ENCODE measurements around the gene TBL3. TPM values are rescaled to one million over a fixed set of nuclear protein-coding genes. Genes with fewer than 3 reads are reported as not detected.

The TBL3 gene
- total RNA-seq, 1 experiment from 2014 or later: 73.4 TPM

DNA sequence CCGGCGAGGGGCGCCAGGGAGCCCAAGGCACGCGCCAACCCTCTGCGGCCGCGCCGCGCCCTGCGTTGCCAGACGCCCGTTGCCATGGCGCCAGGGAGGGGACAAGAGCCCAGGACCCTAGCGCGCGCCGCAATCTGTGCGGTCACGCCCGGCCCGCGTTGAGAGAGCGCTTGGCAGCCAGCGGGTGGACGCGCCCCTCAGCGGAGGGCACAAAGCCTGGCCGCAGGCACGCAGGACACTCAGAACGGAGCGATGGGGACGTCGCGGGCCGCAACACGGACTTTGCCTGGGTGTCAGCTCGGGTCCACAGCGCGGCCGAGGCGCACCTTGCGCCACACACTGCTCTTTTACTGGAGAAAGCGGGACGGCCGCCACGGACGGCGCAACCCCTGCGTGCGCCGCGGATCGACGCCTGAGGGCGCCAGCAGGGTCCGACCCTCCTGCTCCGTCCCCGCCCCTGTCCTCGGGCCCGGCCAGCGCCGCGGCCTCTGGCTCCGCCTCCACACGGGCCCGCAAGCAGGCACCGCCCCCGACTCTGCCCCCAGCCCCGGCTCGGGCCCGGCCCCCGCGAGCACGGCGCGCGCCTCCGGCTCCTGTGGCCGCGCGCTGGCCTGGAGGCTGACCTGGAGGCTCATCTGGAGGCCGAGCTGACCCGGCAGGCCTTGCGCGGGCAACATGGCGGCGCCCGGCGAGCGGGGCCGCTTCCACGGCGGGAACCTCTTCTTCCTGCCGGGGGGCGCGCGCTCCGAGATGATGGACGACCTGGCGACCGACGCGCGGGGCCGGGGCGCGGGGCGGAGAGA is 11.9 kb downstream of the TBL3 start, which contains the start of gene GFER (continued):
- TF ChIP-seq, protein P1, sequence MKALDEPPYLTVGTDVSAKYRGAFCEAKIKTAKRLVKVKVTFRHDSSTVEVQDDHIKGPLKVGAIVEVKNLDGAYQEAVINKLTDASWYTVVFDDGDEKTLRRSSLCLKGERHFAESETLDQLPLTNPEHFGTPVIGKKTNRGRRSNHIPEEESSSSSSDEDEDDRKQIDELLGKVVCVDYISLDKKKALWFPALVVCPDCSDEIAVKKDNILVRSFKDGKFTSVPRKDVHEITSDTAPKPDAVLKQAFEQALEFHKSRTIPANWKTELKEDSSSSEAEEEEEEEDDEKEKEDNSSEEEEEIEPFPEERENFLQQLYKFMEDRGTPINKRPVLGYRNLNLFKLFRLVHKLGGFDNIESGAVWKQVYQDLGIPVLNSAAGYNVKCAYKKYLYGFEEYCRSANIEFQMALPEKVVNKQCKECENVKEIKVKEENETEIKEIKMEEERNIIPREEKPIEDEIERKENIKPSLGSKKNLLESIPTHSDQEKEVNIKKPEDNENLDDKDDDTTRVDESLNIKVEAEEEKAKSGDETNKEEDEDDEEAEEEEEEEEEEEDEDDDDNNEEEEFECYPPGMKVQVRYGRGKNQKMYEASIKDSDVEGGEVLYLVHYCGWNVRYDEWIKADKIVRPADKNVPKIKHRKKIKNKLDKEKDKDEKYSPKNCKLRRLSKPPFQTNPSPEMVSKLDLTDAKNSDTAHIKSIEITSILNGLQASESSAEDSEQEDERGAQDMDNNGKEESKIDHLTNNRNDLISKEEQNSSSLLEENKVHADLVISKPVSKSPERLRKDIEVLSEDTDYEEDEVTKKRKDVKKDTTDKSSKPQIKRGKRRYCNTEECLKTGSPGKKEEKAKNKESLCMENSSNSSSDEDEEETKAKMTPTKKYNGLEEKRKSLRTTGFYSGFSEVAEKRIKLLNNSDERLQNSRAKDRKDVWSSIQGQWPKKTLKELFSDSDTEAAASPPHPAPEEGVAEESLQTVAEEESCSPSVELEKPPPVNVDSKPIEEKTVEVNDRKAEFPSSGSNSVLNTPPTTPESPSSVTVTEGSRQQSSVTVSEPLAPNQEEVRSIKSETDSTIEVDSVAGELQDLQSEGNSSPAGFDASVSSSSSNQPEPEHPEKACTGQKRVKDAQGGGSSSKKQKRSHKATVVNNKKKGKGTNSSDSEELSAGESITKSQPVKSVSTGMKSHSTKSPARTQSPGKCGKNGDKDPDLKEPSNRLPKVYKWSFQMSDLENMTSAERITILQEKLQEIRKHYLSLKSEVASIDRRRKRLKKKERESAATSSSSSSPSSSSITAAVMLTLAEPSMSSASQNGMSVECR (CRISPR knock-in tag; IDR thresholded peaks at IDR 0.05; ENCODE audit: borderline replicate concordance): peak; percentile 45
- TF ChIP-seq, protein P2, sequence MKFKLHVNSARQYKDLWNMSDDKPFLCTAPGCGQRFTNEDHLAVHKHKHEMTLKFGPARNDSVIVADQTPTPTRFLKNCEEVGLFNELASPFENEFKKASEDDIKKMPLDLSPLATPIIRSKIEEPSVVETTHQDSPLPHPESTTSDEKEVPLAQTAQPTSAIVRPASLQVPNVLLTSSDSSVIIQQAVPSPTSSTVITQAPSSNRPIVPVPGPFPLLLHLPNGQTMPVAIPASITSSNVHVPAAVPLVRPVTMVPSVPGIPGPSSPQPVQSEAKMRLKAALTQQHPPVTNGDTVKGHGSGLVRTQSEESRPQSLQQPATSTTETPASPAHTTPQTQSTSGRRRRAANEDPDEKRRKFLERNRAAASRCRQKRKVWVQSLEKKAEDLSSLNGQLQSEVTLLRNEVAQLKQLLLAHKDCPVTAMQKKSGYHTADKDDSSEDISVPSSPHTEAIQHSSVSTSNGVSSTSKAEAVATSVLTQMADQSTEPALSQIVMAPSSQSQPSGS (CRISPR knock-in tag; IDR thresholded peaks at IDR 0.05; ENCODE audit: borderline replicate concordance, low read depth): no peak
- TF ChIP-seq, protein P3, sequence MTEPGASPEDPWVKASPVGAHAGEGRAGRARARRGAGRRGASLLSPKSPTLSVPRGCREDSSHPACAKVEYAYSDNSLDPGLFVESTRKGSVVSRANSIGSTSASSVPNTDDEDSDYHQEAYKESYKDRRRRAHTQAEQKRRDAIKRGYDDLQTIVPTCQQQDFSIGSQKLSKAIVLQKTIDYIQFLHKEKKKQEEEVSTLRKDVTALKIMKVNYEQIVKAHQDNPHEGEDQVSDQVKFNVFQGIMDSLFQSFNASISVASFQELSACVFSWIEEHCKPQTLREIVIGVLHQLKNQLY (CRISPR knock-in tag; IDR thresholded peaks at IDR 0.05): no peak
- TF ChIP-seq, protein P4, sequence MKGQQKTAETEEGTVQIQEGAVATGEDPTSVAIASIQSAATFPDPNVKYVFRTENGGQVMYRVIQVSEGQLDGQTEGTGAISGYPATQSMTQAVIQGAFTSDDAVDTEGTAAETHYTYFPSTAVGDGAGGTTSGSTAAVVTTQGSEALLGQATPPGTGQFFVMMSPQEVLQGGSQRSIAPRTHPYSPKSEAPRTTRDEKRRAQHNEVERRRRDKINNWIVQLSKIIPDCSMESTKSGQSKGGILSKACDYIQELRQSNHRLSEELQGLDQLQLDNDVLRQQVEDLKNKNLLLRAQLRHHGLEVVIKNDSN (CRISPR knock-in tag; IDR thresholded peaks at IDR 0.05): 0 out of 2 replicates have a peak, but pooled peaks have one; percentile 2
- TF ChIP-seq, protein P5, sequence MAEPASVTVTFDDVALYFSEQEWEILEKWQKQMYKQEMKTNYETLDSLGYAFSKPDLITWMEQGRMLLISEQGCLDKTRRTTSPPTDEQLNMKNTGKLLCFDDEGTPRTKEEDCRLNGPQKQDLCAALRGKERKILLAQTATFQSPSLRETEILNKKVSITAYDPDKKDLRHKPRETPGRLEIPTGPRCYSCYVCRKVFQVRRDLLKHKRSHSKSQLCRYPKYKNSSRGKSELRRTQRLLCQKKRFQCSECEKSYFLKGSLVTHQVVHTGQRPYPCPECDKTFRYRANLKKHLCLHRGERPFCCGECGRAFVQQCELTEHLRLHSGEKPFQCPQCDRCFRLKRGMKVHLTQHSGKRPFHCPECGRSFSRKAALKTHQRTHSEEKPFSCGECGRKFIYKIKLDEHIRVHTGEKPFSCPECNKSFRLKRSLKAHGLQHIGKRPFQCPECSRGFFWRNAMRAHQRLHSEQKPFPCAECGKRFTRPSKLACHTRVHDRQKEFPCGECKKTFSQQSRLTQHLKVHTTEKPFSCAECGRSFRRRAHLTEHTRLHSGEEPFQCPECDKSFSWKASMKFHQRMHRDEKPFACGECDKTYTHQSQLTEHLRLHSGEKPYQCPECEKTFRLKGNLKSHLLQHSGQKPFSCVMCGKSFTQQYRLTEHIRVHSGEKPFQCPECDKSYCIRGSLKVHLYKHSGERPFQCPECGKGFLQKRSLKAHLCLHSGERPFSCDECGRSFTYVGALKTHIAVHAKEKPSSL (CRISPR knock-in tag; conservative IDR thresholded peaks at IDR 0.05): no peak
- TF ChIP-seq, protein P6, sequence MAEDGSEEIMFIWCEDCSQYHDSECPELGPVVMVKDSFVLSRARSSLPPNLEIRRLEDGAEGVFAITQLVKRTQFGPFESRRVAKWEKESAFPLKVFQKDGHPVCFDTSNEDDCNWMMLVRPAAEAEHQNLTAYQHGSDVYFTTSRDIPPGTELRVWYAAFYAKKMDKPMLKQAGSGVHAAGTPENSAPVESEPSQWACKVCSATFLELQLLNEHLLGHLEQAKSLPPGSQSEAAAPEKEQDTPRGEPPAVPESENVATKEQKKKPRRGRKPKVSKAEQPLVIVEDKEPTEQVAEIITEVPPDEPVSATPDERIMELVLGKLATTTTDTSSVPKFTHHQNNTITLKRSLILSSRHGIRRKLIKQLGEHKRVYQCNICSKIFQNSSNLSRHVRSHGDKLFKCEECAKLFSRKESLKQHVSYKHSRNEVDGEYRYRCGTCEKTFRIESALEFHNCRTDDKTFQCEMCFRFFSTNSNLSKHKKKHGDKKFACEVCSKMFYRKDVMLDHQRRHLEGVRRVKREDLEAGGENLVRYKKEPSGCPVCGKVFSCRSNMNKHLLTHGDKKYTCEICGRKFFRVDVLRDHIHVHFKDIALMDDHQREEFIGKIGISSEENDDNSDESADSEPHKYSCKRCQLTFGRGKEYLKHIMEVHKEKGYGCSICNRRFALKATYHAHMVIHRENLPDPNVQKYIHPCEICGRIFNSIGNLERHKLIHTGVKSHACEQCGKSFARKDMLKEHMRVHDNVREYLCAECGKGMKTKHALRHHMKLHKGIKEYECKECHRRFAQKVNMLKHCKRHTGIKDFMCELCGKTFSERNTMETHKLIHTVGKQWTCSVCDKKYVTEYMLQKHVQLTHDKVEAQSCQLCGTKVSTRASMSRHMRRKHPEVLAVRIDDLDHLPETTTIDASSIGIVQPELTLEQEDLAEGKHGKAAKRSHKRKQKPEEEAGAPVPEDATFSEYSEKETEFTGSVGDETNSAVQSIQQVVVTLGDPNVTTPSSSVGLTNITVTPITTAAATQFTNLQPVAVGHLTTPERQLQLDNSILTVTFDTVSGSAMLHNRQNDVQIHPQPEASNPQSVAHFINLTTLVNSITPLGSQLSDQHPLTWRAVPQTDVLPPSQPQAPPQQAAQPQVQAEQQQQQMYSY (CRISPR knock-in tag; IDR thresholded peaks at IDR 0.05): no peak
- TF ChIP-seq NR1H2 (CRISPR knock-in tag; IDR thresholded peaks at IDR 0.05): no peak
- 0 out of 2 replicates have a peak, but pooled peaks have one; percentile 5 for TF ChIP-seq NFYB (CRISPR knock-in tag; conservative IDR thresholded peaks at IDR 0.05; ENCODE audit: low read depth)
- TF ChIP-seq, protein P7, sequence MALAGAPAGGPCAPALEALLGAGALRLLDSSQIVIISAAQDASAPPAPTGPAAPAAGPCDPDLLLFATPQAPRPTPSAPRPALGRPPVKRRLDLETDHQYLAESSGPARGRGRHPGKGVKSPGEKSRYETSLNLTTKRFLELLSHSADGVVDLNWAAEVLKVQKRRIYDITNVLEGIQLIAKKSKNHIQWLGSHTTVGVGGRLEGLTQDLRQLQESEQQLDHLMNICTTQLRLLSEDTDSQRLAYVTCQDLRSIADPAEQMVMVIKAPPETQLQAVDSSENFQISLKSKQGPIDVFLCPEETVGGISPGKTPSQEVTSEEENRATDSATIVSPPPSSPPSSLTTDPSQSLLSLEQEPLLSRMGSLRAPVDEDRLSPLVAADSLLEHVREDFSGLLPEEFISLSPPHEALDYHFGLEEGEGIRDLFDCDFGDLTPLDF (CRISPR knock-in tag; IDR thresholded peaks at IDR 0.05): no peak
- TF ChIP-seq EMX1 (CRISPR knock-in tag; IDR thresholded peaks at IDR 0.05): no peak
- TF ChIP-seq NFATC4 (CRISPR knock-in tag; IDR thresholded peaks at IDR 0.05): peak; percentile 60; the same call in 1 of the 2 replicates
- no peak for TF ChIP-seq NR3C1 (CRISPR knock-in tag; conservative IDR thresholded peaks at IDR 0.05; ENCODE audit: low read depth)
- TF ChIP-seq, protein P8, sequence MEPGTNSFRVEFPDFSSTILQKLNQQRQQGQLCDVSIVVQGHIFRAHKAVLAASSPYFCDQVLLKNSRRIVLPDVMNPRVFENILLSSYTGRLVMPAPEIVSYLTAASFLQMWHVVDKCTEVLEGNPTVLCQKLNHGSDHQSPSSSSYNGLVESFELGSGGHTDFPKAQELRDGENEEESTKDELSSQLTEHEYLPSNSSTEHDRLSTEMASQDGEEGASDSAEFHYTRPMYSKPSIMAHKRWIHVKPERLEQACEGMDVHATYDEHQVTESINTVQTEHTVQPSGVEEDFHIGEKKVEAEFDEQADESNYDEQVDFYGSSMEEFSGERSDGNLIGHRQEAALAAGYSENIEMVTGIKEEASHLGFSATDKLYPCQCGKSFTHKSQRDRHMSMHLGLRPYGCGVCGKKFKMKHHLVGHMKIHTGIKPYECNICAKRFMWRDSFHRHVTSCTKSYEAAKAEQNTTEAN (CRISPR knock-in tag; IDR thresholded peaks at IDR 0.05): peak; percentile 70
- TF ChIP-seq, protein P9, sequence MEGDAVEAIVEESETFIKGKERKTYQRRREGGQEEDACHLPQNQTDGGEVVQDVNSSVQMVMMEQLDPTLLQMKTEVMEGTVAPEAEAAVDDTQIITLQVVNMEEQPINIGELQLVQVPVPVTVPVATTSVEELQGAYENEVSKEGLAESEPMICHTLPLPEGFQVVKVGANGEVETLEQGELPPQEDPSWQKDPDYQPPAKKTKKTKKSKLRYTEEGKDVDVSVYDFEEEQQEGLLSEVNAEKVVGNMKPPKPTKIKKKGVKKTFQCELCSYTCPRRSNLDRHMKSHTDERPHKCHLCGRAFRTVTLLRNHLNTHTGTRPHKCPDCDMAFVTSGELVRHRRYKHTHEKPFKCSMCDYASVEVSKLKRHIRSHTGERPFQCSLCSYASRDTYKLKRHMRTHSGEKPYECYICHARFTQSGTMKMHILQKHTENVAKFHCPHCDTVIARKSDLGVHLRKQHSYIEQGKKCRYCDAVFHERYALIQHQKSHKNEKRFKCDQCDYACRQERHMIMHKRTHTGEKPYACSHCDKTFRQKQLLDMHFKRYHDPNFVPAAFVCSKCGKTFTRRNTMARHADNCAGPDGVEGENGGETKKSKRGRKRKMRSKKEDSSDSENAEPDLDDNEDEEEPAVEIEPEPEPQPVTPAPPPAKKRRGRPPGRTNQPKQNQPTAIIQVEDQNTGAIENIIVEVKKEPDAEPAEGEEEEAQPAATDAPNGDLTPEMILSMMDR (IDR thresholded peaks at IDR 0.05): no peak
- TF ChIP-seq, protein P10, sequence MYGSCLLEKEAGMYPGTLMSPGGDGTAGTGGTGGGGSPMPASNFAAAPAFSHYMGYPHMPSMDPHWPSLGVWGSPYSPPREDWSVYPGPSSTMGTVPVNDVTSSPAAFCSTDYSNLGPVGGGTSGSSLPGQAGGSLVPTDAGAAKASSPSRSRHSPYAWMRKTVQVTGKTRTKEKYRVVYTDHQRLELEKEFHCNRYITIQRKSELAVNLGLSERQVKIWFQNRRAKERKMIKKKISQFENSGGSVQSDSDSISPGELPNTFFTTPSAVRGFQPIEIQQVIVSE (CRISPR knock-in tag; IDR thresholded peaks at IDR 0.05; ENCODE audit: borderline replicate concordance): no peak; the same call in 1 of the 2 replicates
- TF ChIP-seq, protein P11, sequence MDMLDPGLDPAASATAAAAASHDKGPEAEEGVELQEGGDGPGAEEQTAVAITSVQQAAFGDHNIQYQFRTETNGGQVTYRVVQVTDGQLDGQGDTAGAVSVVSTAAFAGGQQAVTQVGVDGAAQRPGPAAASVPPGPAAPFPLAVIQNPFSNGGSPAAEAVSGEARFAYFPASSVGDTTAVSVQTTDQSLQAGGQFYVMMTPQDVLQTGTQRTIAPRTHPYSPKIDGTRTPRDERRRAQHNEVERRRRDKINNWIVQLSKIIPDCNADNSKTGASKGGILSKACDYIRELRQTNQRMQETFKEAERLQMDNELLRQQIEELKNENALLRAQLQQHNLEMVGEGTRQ (CRISPR knock-in tag; IDR thresholded peaks at IDR 0.05): peak; percentile 47
- peak; percentile 86 for TF ChIP-seq MYBL2 (CRISPR knock-in tag; IDR thresholded peaks at IDR 0.05)
